D721Med (cell line): ENCODE data around the gene MED12L.
A peak's percentile ranks its signal among the peaks of the same experiment; 100 is the strongest.

Source experiments
- DNase-seq: peaks from one replicate; pipeline ENCODE4 v3.0.0; 2011; ENCODE audit warnings: low spot score; ENCODE audit not compliant: insufficient read length
- FAIRE-seq: peaks from 2 replicates; lab custom pipeline; 2011; peaks lifted over from hg19 to GRCh38; lab: Jason Lieb, UNC
- TF ChIP-seq, protein P1 (sequence below): IDR thresholded peaks from 2 replicates; pipeline ENCODE4 v1.5.1; 2012; ENCODE audit warnings: mild to moderate bottlenecking, control low read depth; ENCODE audit not compliant: insufficient read depth; ENCODE audit errors: missing control alignments

Gene MED12L

DNA sequence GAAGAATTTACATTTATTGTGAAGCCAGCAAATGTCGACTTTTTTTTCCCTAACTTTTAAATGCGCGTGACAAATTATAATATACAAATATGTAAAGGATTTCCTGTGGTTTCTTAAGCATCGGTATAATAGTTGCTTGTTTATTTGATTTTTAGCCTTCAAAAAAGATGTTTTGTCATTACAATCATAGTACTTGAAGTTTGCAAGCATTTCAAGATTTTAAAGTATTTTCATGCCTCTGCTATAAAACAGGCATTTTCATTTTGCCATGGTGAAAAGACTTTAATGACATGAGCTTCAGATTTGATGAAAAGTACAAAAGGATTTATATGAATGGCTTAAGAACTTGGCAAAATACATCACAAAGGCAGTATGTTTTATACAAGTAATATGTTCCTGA lies 308.5 kb downstream of the MED12L start:
- TF ChIP-seq, protein P1, sequence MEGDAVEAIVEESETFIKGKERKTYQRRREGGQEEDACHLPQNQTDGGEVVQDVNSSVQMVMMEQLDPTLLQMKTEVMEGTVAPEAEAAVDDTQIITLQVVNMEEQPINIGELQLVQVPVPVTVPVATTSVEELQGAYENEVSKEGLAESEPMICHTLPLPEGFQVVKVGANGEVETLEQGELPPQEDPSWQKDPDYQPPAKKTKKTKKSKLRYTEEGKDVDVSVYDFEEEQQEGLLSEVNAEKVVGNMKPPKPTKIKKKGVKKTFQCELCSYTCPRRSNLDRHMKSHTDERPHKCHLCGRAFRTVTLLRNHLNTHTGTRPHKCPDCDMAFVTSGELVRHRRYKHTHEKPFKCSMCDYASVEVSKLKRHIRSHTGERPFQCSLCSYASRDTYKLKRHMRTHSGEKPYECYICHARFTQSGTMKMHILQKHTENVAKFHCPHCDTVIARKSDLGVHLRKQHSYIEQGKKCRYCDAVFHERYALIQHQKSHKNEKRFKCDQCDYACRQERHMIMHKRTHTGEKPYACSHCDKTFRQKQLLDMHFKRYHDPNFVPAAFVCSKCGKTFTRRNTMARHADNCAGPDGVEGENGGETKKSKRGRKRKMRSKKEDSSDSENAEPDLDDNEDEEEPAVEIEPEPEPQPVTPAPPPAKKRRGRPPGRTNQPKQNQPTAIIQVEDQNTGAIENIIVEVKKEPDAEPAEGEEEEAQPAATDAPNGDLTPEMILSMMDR: no peak
- DNase-seq (no peak), FAIRE-seq (no peak)

DNA sequence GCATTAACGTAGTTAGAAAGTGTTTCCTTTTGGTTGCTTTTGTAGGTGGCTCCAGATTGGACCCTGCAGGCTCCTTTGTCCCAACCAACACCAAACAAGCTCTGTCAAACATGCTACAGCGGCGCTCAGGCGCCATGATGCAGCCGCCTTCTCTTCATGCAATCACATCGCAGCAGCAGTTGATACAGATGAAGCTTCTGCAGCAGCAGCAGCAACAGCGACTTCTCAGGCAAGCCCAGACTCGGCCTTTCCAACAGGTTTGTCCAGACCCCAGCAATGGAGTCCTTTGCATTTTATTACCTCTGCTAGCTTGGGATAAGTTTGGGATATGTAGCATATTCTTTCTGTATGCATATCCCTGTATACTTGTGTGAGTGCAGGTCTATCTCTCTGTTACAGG lies 309.1 kb downstream of the MED12L start:
- DNase-seq (no peak), FAIRE-seq (no peak)
- TF ChIP-seq, protein P1: no peak

DNA sequence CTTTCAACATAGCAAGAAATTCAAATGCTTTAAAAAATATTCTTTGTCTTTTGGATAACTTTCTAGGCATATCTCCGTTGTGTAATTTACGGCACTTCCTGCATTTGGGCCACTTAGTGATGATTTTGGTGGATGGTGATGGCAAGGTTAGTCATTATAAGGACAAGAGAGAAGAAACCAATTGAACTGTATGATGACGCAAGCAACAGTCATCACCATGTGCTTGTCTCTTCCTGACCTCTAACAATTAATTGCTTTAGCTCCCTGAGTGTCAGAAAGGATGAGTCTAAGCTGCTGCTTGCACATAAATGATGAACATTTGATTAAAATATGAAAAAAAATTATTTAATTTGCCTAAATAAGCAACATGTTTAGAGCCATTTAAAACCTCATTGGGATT lies 310.3 kb downstream of the MED12L start:
- TF ChIP-seq, protein P1: no peak
- FAIRE-seq: no peak
- no peak for DNase-seq

DNA sequence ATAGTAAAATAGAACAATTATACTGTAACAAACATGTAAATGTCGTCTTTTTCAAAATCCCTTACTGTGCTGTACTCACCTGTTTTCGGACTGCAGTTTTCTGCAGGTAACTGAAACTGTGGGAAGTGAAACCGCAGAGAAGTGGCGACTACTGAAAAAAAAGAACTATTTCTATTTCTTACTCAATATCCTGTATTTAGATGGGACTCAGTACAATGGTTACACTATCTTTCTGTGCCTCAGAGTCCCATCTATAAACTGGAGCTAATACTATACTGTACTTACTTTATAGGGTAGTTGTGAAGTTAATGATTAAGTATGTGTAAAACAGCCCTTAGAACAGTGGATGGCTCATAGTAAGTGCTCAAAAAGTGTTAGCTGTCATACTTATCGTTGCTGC lies 313.4 kb downstream of the MED12L start:
- DNase-seq (no peak), FAIRE-seq (no peak)
- TF ChIP-seq, protein P1: no peak

DNA sequence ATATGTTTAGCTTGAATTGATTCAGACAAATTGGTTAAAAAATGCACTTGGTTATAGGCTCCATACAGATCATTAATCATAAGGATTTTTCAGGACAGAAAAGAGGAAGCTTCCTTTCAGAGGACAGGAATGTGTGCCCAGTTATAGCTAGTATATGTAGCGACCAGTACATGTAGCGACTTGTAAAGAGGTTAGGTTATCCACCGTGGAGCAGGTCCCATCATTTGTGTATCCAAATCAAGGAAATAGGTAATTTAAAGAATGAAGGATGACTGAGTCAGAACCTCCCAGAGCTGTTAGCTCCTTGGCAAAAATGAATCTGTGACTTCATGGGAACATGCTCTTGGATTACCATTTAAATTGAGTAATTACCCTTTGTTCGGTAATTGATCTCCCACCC lies 314.9 kb downstream of the MED12L start:
- TF ChIP-seq, protein P1: no peak
- DNase-seq (no peak), FAIRE-seq (no peak)

DNA sequence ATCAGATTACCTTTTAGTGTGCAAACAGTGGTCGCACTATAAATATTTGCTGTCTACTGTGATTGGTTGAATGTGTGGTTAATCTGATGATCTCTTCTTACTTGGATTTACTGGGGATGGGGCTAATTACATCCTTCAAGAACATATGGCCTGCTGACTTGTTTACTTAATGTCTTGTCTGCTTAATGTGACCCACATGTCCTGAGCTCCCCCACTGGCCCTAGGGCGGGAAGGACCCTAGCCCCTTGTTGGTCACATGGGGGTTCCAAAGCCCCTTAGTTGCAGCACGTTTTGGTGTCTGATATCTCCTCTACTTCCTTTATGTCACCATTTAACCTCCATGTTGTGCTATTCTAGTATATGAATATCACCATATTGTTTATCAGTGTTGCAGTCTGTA lies 316.9 kb downstream of the MED12L start:
- DNase-seq: no peak
- peak; percentile 95 for FAIRE-seq
- TF ChIP-seq, protein P1: no peak

DNA sequence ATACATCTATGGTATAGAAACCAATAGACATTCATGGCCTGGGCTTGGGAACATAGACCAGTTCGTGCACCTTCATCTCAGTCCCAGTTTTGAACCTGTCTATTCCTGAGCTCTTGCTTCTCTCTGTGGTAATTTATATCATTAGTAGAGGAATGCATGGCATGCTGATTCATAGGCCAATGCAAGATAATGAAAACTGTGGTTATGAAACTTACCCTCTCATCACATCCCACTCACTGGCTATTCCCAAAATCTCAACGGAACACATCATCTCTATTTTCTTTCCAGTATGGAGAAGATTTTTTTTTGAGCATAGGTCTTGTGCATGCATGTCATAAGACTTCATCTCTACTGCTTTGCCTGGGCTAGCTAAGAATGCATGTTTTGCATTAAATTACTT lies 317.8 kb downstream of the MED12L start:
- TF ChIP-seq, protein P1: no peak
- no peak for DNase-seq
- no peak for FAIRE-seq
